Pons (tissue), 1 donor: ENCODE measurements around the gene FER1L5.

Source experiments
- DNase-seq: peaks from one replicate; pipeline ENCODE4 v3.0.0-alpha.2; 2016; ENCODE audit warnings: low spot score

FER1L5 gene

DNA sequence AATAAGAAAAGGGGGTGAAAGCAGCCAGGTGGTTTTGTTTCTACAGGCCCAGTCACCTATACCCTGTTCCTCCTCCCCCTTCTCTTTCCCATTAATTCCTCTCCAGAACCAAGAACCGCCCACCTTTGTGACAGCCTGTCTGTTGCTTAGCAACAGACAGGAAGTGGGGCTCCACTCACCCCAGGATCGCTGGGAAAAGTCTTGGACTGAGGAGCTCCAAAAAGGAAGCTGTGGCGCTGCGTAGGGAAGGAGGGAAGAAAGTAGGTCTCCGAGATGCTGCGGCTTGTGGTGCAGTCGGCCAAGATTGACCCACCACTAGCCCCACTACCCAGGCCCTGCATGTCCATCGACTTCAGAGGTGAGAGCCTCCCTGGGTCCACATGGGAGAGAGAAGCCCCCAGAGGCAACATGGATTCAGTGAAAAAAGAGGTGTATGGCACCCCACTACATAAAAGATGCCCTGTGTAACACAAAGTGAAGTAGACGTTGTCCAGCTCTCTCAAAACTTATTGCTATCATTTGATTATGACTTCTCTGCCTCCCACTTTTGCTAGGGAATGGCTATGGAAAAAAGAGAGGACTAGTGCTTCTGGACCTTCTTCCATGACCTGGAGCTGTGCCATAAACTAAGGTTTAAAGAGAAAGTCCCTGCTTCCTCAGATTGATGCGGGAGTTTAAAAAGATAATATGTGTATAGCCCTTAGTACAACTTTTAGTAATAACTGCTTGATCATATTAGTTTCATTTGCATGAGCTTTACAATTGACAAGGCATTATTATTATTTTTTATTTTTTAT lies at the start of gene FER1L5:
TSS of gene FER1L5 (plus strand) at position 201 of the 797 bp plus-strand sequence. CDS start at position 274, 73 bp downstream.
- DNase-seq = no peak

GRCh38 chr2:96594282-96594681 lies 48.3 kb upstream of the FER1L5 start:
- DNase-seq = no peak

DNA sequence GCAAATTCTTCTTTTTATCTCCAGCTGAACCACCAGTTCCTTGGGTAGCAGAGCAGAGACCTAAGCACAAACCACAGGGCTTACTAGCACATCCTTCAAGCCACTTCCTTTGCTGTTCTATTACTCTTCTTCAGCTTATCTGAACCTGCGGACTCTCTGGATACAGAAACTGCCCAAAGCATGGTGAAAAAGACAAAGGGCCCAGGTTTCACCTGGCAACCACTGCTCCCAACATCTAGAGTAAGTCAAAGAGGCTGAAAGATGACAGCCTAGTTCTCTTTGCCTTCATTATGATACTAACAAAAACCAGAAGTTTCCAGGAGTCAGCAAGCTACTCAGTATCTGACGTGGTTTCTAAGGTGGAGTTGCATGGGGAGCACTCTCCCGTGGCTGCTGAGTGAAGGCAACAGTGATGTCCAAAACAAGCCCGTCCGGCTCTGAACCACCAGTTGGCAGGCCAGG lies 47.8 kb upstream of the FER1L5 start:
- DNase-seq = no peak

GRCh38 chr2:96596596-96596995 lies 46.0 kb upstream of the FER1L5 start:
- DNase-seq = peak; percentile 46

DNA sequence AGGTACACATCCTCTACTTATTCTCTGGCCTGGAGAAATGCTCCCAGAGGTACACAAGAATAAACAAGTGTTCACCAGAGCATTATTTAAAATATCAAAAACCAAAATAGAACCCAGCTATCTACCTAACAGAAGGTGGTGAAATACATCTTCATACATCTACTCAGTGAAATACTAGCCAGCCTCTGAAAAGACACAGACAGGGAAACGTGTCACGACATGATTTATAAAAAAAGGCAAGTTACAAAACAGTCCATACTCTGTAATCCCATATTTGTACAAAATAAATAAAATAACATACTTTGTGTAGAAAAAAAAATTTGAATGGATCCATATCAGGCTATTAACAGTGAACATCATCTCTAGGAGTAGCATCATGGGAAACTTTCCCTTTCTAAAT lies 42.6 kb upstream of the FER1L5 start:
- DNase-seq = no peak

GRCh38 chr2:96601382-96602292 lies 40.9 kb upstream of the FER1L5 start:
- DNase-seq = no peak

DNA sequence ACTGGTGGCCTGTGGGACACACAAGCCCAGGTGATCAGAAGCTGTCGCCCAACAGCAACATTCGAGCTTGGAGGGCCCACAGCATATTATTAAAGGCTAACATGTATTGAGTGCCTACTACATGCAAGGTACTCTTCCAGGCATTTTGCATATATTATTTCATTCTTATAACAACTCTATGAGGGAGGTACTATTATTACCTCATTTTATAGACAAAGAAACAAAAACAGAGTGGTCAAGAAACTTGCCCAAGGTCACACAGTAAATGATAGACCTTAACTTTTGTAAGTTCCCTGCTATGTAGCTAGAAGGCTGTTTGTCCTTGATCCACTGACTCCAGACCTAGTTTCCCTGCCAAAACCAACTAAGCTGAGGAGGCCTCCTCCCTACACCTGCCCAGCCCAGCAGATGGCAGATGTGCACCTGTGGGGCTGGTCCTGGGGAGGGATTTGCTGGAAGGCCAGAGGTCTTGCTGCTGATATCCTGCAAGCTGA lies 40.2 kb upstream of the FER1L5 start:
- no peak for DNase-seq

DNA sequence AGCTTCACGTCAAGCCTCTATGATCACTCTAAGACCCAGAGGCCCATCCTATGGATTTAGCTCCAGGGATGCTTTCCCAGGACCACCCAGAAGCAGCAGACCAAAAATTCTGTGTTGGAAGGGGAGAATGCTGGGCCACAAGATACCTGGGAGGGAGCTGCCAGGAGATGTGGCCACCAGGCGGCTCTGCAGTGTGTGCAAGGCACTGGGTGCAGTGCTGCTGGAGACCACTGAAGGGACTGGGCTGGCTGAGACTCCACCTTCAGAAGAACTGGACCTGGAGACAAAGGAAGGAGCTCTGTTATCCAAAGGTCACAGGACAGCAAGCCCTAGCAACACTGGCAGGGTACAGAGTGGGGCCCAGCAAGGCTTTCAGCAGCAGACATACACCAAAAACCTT lies 38.5 kb upstream of the FER1L5 start:
- DNase-seq = no peak

DNA sequence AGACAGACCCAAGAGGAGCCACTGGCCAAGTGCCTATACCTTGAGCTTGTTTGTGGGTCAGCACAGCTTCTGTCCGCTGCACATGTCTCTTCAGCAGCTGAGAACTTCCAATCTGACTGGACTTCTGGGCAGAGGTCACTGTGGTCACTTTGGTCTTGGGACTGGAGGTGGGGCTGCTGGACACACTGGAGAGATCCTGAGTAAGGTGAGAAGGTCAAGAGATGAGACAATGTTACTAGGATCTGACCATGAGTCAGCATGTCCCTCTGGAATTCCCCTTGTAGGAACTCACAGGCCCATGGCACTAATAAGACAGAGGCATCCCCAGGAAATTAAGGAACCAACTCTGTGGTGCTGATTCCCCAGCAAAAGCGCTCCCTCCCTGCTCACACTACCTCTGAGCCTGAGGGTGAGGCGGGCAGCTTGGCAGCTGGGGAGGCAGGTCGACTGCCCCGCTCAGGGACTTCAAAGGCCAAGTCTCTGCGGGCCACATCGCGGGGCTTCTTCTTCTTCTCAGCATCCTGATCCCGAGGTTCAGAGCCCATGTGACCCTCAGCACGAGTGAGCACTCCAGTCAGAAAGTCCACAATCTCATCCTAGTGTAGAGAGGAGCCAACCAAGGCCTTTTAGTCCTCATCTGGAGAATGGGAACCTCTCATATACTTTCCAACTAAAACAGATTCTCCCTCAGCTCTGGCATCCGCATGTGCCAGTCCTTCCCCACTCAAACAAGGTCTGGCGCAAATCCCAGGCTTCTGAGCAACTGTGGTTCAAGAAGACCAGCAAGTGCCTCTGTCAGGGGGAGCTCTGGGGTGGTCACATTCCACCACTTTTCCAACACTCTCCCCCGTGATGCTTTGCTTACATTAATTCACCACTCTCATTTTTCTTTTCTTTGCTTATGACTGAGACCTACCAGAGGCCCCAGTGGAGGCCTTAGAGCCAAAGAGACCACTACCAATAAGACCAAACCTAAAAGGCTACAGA lies 33.8 kb upstream of the FER1L5 start:
- DNase-seq = no peak

DNA sequence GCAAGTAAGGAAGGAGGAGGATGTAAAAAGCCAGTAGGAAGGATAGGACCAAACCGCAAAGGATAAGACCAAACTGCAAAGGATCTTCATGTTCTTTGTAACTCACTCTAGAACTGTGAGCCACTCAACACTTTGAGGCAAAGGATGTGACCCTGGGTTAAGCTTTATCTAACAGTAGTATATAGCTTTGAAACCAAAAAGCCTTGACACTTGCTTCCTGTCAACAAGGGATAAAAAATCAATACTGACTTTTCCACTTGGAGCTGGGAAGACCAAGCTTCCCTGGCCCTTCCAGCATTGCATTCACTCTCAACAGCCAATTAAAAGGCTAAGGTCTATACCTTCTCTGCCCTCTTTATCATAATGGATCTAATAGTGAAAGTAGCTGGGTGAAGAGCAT lies 26.4 kb upstream of the FER1L5 start:
- no peak for DNase-seq

DNA sequence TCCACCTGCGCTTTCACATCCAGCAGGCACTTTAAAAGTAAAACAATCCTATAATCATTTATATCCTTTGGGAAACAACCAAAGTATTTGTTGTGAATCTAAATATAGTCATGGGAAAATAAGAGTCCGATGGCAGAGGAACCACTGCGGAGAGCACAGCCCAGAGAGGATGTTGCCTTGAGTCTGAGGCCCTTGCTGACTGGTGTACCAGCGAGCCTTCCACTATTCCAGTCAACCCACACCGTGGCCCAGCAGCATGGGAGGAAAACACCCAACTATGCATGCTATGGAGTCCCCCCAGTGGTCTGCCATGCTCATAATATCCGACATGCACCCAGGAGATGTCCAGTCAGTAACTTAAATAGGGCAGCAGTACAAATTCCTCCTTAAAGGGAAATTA lies 26.0 kb upstream of the FER1L5 start:
- no peak for DNase-seq

GRCh38 chr2:96617012-96617411 lies 25.6 kb upstream of the FER1L5 start:
- no peak for DNase-seq

- no peak for DNase-seq
These were observed 23.8 kb upstream of the FER1L5 start for GRCh38 chr2:96618596-96619283.

- no peak for DNase-seq
These were observed 20.0 kb upstream of the FER1L5 start for GRCh38 chr2:96622544-96622943.

GRCh38 chr2:96623116-96623515 lies 19.4 kb upstream of the FER1L5 start:
- peak; percentile 53 for DNase-seq

DNA sequence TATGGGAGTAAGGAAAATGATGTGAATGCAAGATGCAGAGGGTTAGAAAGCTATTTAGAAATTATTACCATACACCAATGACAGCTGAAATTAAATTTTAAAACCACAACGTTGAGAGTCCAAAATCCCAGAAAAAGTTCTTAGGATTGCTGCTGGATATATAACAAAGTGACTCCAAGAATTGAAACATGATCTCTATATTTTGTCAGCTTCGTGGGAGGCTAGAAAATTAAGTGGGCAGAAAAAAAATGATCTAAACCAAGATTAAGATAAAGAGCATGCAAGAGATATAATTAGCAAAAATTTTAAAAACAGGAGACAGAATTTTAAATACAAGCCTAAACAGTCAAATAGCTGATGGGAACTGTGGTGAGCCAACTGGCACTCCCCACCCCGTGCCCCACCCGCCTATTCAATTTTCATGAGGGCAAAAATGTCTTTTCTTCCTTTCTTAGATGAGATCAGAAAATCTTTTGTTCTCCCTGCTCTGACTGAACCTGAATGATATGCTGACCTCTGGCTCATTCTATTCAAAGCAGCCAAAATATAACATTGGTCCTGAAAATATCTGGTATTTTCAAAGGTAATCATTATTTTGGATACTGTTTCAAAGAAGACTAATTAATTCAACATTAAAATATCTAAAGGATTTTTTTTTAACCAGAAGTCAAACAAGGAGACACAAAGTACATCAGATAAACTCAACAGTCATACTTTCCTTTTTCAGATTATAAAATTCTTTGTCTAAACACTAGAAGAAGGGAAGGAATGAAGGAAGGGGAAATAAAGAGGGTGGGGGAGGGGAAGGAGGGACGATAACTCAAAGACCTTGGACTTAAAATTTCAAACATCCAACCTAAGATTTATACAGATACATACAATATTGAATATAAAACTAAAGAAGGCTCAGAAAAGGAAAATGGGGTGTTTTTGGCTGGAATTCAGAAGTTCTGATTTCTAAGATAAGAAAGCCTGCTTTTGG lies 16.7 kb upstream of the FER1L5 start:
- no peak for DNase-seq

- no peak for DNase-seq
These were observed 16.0 kb upstream of the FER1L5 start for GRCh38 chr2:96626553-96626942.

DNA sequence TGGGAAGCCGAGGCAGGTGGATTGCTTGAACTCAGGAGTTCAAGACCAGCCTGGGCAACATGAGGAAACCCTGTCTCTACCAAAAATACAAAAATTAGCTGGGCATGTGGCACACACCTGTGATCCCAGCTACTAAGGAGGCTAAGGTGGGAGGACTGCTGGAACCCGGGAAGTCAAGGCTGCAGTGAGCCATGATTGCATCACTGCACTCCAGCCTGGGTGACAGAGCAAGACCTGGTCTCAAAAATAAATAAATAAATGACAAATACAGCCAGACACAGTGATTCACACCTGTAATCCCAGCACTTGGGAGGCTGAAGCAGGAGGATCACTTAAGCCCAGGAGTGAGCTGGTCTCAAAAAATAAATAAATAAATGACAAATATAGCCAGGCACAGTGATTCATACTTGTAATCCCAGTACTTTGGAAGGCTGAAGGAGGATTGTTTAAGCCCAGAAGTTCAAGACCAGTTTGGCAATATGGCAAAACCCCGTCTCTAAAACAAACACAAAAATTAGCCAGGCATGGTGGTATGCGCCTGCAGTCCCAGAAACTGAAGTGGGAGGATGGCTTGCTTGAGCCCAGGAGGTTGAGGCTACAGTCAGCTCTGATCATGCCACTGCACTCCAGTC lies 10.6 kb upstream of the FER1L5 start:
- no peak for DNase-seq

GRCh38 chr2:96633641-96634040 lies 8.9 kb upstream of the FER1L5 start:
- no peak for DNase-seq
